ENCODE results near the gene GINS2.

Gene GINS2

DNA sequence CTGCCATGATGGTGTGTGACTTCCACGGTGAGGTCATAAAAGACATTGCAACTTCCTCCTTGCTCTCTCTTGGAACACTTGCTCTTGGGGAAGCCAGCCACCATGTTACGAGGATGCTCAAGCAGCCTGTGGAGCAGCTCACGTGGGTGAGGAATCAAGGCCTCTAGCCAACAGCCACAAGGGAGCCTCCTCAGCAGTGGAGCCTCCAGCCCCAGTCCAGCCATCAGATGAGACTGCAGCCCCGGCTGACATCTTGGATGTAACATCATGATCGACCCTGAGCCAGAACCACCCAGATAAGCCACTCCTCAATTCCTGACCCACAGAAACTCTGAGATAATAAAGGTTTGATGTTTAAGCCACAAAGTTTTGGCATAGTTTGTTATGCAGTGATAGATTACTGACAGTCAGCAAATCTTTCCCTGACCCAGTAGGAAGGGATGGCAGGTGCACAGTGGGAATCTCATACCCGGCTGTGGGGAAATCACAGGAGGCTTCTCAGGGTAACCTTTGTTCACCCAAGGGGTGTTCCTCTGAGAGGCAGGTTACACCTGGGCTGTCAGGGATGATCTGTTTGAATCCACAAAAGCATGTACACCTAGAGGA lies 23.3 kb upstream of the GINS2 start:
- Histone ChIP-seq H3K4me1 (ENCODE audit: control insufficient read depth, insufficient read depth, low read length) (no peaks in the 10 kb centered on the region), H3K36me3 (ENCODE audit: control insufficient read depth, insufficient read depth, low read length) (no peaks in the 10 kb centered on the region), H3K27me3 (ENCODE audit: control insufficient read depth, insufficient read depth, low read length) (no peaks in the 10 kb centered on the region), H3K27ac (ENCODE audit: low read depth, low read length) (no peak overlapping the region), H3K4me3 (ENCODE audit: low read length) (no peak overlapping the region), H3K9ac (ENCODE audit: low read length) (no peak overlapping the region)

DNA sequence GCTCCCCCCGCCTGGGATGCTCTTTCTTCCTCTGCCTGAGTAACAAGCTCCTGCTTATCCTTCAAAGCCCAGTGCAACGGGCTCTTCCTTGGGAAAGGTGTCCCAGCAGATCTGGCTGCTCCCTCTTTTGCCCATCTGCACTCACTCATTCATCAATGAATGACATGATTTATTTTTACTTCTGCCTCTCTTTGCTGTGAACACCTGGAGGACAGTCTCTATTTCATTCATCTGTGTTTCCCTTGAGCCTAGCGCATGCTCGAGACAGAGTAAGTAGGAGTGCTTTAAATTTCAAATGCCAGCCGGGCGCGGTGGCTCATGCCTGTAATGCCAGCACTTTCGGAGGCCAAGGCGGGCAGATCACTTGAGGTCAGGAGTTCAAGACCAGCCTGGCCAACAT lies 22.0 kb upstream of the GINS2 start:
- Histone ChIP-seq H3K36me3 (ENCODE audit: control insufficient read depth, insufficient read depth, low read length) (no peaks in the 10 kb centered on the region), H3K4me3 (ENCODE audit: low read length) (no peak overlapping the region)

DNA sequence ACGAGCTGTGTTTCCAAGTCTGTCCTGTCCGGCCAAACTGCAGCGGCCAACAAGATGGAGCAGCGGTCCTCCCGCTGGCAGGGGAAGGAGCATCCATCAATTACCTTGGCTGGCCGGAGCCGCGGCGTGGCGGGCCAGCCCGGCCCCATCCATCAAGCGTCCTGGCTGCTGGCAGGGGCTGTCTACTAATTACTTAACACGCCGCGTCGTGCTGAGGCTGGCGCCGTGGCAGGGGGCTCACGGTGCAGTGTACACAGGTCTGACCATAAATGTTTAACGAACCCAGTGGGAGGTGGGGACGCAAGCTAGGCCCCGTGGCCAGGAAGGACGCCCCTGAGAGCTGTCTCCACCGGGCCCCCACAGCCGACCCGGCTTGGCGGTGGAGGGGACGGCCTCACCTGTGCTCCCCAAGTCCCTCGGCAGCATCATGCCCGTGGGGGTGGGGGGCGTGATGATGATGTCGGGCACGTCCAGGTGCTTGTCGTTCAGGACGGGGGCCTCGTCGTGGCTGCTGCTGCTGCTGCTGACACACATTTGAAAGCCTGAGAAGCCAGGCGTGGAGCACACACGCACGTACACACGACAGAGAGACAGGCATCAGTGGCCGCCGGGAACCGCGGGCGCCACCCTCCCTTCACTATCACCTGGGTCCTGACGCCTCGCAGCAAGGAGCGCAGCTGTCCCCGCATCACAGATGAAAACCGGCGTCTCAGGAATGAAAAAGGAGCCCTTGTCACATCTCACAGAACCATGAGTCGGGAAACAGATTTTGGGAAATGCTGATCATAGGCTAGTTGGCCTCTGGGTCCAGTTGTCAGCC lies 21.2 kb upstream of the GINS2 start:
- Histone ChIP-seq H3K4me3 (ENCODE audit: low read length) (no peak overlapping the region), H3K4me1 (ENCODE audit: control insufficient read depth, insufficient read depth, low read length) (no peaks in the 10 kb centered on the region), H3K27ac (ENCODE audit: low read depth, low read length) (no peak overlapping the region), H3K27me3 (ENCODE audit: control insufficient read depth, insufficient read depth, low read length) (no peaks in the 10 kb centered on the region), H3K9ac (ENCODE audit: low read length) (no peak overlapping the region), H3K36me3 (ENCODE audit: control insufficient read depth, insufficient read depth, low read length) (no peaks in the 10 kb centered on the region)

More for the DNA sequence above, 22.0 kb upstream of the GINS2 start:
- H3K4me1 ChIP-seq (ENCODE audit: control insufficient read depth, insufficient read depth, low read length): no peaks in the 10 kb centered on the region
- H3K27me3 ChIP-seq (ENCODE audit: control insufficient read depth, insufficient read depth, low read length): no peaks in the 10 kb centered on the region
- H3K9ac ChIP-seq (ENCODE audit: low read length): no peak overlapping the region
- no peak overlapping the region for H3K27ac ChIP-seq (ENCODE audit: low read depth, low read length)

DNA sequence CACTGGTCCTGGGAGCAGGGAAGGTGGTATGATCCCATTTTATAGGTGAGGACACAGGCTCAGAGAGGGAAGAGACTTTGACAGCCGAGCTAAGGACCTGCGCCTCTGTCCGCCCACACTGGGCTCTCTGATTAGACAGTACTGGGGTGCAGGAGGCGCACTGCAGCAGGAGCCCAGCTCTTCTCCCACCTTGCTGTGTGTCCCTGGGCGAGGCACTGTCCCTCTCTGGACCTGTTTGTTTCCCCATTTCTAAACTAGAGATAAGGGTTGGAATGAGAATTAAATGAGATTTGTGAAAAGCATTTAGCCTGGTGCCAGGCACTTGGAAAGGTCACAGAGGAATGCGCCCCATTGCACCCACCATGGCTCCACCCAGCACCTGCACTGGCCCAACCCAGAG lies 19.6 kb upstream of the GINS2 start:
- no peaks in the 10 kb centered on the region for H3K4me1 ChIP-seq (ENCODE audit: control insufficient read depth, insufficient read depth, low read length)
- no peak overlapping the region for H3K9ac ChIP-seq (ENCODE audit: low read length)
- H3K27ac ChIP-seq (ENCODE audit: low read depth, low read length): no peak overlapping the region
- no peaks in the 10 kb centered on the region for H3K27me3 ChIP-seq (ENCODE audit: control insufficient read depth, insufficient read depth, low read length)
- H3K36me3 ChIP-seq (ENCODE audit: control insufficient read depth, insufficient read depth, low read length): no peaks in the 10 kb centered on the region
- no peak overlapping the region for H3K4me3 ChIP-seq (ENCODE audit: low read length)

DNA sequence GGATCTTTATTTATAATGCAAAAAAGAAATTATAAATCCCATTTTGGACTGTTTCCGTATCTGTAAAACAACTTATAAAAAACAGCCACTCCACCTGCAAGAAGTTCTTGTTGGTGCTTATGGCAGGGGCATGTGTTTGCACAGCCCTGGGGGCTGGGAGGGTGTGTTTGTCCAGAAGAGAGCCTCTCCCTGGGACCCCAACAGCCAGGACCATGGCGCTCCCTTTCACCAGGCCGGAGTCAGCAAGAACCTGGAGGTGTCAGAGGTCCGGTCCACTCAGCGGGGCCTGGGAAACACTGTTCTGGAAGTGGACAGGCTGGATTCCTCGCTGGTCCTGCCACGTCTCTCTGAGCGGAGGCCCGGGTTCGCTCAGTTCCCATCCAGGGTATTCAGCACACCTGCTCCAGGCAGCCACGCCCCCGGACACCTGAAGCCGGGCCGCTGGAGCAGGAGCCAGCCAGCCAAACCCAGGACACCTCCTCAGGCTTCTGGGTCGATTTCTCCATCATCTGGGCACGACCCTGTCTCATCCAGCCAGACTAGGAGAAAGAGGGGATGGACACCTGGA lies 18.9 kb upstream of the GINS2 start:
- Histone ChIP-seq H3K27ac (ENCODE audit: low read depth, low read length) (no peak overlapping the region), H3K36me3 (ENCODE audit: control insufficient read depth, insufficient read depth, low read length) (no peaks in the 10 kb centered on the region), H3K9ac (ENCODE audit: low read length) (no peak overlapping the region), H3K4me1 (ENCODE audit: control insufficient read depth, insufficient read depth, low read length) (no peaks in the 10 kb centered on the region), H3K4me3 (ENCODE audit: low read length) (no peak overlapping the region), H3K27me3 (ENCODE audit: control insufficient read depth, insufficient read depth, low read length) (no peaks in the 10 kb centered on the region)

DNA sequence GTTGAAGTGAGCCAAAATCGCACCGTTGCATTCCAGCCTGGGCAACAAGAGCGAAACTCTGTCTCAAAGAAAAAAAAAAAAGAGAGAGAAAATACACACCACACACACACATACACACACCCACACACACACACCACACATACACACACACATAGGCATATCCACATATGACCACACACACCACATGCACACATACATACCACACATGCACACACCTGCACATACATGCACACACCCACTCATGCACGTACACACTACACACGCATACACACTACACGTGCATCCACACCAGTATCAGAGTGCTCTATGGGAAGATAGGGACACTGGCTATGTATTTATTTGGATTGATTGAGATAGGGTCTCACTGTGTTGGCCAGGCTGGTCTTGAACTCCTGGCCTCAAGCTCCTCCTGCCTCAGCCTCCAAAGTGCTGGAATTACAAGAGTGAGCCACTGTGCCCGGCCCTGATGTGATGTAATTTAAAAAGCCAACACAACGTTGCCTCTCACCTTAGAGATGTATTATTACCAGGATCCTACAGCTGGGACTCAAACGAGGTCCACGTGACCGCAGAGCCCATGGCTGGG lies 17.8 kb upstream of the GINS2 start:
- Histone ChIP-seq H3K27me3 (ENCODE audit: control insufficient read depth, insufficient read depth, low read length) (no peaks in the 10 kb centered on the region), H3K9ac (ENCODE audit: low read length) (no peak overlapping the region), H3K27ac (ENCODE audit: low read depth, low read length) (no peak overlapping the region), H3K4me1 (ENCODE audit: control insufficient read depth, insufficient read depth, low read length) (no peaks in the 10 kb centered on the region), H3K36me3 (ENCODE audit: control insufficient read depth, insufficient read depth, low read length) (no peaks in the 10 kb centered on the region), H3K4me3 (ENCODE audit: low read length) (no peak overlapping the region)

DNA sequence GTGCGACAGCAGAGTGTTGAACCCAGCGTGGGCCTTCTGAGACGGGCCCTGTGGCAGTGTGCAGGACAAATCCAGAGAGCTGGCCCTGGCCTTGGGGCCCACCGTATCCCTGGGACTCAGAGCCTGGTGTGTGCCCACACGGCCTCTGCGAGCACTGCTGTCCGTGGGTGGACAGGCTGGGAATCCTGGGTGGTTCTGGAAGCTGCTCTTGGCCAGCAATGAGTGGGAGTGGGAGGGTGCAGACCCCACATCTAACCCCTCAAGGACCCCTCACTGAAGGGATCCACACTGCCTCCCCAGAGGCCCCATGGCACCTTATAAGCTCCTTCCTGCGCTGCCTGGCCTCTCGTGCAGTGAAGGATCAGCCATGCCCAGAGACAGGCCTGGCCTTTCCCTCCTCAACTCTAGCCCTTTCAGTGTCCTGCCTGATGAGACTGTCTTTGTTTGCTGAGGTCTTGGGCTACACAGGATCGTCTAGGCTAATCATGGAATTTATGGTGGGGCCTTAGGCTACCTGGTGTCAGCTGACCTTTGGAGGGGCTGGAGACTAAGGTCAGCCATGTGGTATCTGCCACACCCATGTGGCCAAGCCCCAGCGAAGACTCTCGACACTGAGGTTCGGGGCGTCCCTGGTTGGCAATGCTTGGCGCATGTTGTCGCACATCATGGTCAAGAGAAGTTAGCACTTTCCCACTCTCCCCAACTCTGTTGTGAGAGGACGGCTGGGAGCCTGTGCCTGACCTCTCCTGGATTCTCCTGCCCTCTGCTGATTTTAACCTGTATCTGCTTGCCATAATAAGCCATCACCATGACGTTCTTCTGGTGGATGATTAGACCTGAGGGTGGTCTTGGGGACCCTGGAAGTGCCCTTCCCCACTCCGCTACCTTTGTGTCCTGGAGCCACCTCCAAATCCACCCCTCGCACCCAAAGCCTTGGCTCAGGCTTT lies 16.4 kb upstream of the GINS2 start:
- no peak overlapping the region for H3K4me3 ChIP-seq (ENCODE audit: low read length)
- no peak overlapping the region for H3K27ac ChIP-seq (ENCODE audit: low read depth, low read length)
- no peaks in the 10 kb centered on the region for H3K4me1 ChIP-seq (ENCODE audit: control insufficient read depth, insufficient read depth, low read length)
- H3K27me3 ChIP-seq (ENCODE audit: control insufficient read depth, insufficient read depth, low read length): no peaks in the 10 kb centered on the region
- H3K36me3 ChIP-seq (ENCODE audit: control insufficient read depth, insufficient read depth, low read length): no peaks in the 10 kb centered on the region
- no peak overlapping the region for H3K9ac ChIP-seq (ENCODE audit: low read length)

DNA sequence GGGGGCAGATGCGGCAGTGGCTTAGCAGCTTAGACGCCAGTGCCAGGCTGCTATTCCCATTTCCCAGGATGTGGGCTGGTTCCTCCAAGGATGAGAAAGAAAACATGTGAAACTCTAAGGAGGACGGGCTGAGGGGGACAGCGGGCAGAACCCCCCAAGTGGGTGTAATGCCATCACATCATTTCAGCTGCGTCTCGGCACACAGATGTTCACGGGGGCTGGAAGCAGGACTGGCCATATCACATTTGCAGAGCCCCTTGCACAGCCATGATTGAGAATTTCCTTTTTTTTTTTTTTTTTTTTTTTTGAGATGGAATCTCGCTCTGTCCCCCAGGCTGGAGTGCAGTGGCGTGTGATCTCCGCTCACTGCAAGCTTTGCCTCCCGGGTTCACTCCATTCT lies 15.3 kb upstream of the GINS2 start:
- no peaks in the 10 kb centered on the region for H3K4me1 ChIP-seq (ENCODE audit: control insufficient read depth, insufficient read depth, low read length)

DNA sequence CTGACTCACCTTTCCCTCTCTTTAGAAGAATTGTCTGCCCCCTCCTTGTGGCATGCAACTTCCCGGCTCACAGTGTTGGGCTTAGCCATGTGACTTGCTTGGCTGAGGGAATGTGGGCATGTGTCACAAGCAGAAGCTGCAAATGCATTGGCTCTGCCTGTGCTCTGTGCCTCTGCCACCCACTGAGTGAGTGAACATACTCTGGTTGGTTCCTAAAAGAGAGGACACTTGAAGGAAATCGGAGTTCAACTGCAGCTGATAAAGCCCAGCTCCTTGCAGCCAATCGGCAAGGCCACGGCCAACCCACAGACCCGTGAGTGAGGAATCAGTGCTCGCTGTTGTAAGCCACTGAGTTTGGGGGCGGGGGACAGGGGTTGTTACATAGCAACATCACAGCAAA lies 10.9 kb upstream of the GINS2 start:
- H3K4me3 ChIP-seq (ENCODE audit: low read length): no peak overlapping the region
- H3K9ac ChIP-seq (ENCODE audit: low read length): no peak overlapping the region
- no peaks in the 10 kb centered on the region for H3K4me1 ChIP-seq (ENCODE audit: control insufficient read depth, insufficient read depth, low read length)
- H3K27me3 ChIP-seq (ENCODE audit: control insufficient read depth, insufficient read depth, low read length): no peaks in the 10 kb centered on the region
- H3K36me3 ChIP-seq (ENCODE audit: control insufficient read depth, insufficient read depth, low read length): no peaks in the 10 kb centered on the region
- no peak overlapping the region for H3K27ac ChIP-seq (ENCODE audit: low read depth, low read length)

More for the DNA sequence above, 15.3 kb upstream of the GINS2 start:
- H3K27me3 ChIP-seq (ENCODE audit: control insufficient read depth, insufficient read depth, low read length): no peaks in the 10 kb centered on the region
- H3K9ac ChIP-seq (ENCODE audit: low read length): no peak overlapping the region
- H3K27ac ChIP-seq (ENCODE audit: low read depth, low read length): no peak overlapping the region
- no peaks in the 10 kb centered on the region for H3K36me3 ChIP-seq (ENCODE audit: control insufficient read depth, insufficient read depth, low read length)
- H3K4me3 ChIP-seq (ENCODE audit: low read length): no peak overlapping the region

DNA sequence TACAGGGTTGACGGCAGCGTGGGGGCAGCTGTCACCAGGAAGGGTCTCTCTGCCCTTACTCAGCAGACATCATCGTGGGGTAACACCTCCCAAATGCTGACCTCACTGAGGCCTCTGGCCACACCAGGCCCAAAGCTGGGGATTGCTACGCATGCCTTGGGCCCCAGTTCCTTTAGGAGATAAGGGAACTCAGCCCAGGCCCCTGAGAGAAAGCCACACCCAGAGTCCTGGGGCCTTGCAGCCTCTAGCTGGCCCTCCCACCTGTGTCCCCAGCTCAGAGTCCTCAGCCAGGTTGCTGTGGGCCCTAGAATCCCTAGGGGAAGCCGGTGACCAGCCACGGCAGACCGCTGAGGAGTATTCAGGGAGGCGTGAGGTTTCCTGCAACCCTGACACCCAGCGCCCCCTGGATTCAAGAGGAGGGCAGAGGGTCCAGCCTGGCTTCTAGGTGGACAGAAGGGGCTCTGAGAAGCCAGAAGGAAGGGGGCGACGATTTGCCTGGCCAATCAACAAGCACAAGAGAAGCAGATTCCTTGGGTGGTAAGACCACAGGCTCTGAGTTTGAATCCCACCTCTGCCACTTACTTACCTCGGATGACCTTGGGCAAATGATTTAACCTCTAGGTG lies 10.3 kb upstream of the GINS2 start:
- Histone ChIP-seq H3K4me3 (ENCODE audit: low read length) (no peak overlapping the region), H3K4me1 (ENCODE audit: control insufficient read depth, insufficient read depth, low read length) (no peaks in the 10 kb centered on the region), H3K27ac (ENCODE audit: low read depth, low read length) (no peak overlapping the region), H3K27me3 (ENCODE audit: control insufficient read depth, insufficient read depth, low read length) (no peaks in the 10 kb centered on the region), H3K9ac (ENCODE audit: low read length) (no peak overlapping the region), H3K36me3 (ENCODE audit: control insufficient read depth, insufficient read depth, low read length) (no peaks in the 10 kb centered on the region)

DNA sequence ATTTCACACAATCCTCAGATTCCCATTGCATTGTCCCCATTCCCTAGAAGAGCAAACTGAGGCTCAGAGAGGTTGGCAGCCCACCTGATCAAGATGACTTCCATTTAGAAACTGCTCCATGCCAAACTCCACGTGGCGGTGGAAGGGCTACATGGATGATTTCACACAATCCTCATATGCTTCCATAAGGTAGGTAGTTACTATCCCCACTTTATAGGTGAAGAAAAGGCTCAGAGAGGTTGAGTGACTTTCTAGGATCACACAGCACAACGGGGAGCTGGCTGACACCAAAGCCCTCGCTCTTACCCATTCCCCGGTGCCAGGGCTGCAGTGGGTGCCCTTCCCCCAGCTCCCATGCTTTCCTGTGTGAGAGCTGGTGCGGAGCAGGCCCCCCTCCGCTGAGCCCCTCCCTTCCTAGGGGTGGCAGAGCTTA lies 9.7 kb upstream of the GINS2 start:
- Histone ChIP-seq H3K9ac (ENCODE audit: low read length) (no peak overlapping the region), H3K36me3 (ENCODE audit: control insufficient read depth, insufficient read depth, low read length) (no peaks in the 10 kb centered on the region), H3K4me1 (ENCODE audit: control insufficient read depth, insufficient read depth, low read length) (no peaks in the 10 kb centered on the region), H3K27me3 (ENCODE audit: control insufficient read depth, insufficient read depth, low read length) (no peaks in the 10 kb centered on the region), H3K27ac (ENCODE audit: low read depth, low read length) (no peak overlapping the region), H3K4me3 (ENCODE audit: low read length) (no peak overlapping the region)
